HG03045 (cell line): ENCODE measurements around the gene UBA5.

Source experiments
- ATAC-seq: cut with Tn5 transposase; IDR thresholded peaks from one replicate; pipeline ENCODE4 v1.9.1; 2021; ENCODE audit warnings: mild to moderate bottlenecking, moderate library complexity; ENCODE audit not compliant: unreplicated experiment

The UBA5 gene

DNA sequence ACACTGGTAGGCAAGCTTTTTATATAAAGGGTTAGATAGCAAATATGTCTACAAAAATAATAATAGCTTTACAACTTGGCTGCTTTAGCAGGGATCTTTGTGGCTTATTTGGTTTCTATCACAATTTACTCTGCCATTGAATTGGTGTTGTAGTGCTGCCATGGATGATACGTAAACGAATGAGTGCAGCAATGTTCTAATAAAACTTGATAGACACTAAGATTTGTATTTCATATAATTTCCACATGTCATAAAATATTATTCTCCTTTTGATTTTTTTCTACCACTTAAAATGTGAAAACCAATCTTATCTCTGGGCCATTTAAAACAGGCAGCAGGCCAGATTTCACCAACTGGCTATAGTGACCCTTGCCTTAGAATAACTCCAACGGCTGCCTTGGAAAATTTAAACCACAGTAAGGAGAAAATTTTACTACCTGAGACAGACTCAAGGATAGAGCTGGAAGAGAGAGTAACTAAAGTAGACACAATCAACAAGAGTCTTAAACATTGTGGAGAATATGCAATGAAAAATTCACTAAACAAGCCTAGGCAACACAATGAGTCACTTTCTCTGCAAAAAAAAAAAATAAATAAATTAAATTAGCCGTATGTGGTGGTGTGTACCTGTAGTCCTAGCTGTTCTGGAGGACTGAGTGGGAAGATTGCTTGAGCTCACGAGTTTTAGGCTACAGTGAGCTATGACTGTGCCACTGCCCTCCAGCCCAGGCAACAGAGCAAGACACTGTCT, 54.0 kb downstream of the UBA5 start:
- no peak for ATAC-seq

DNA sequence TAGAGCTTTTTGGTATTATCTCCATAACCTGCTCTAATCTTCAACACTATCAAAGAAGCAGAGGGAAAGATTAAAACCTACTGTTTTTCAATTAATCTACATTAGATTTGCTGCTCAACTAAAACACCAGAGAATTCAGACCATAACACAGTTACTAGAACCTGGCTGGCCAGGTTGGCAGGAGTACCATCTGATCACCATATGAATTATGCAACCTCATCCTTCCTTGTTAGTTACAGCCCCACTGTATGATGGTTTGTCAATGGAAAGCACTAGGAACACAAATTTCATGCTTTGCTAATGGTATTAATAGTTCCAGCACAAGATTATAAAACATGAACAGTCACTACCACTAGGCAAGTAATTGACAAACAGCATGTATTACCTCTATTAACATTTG, 56.2 kb downstream of the UBA5 start:
- no peak for ATAC-seq

GRCh38 chr3:132720228-132720627, 60.1 kb downstream of the UBA5 start:
- ATAC-seq, result no peak

- peak; percentile 28 for ATAC-seq
Measured at GRCh38 chr3:132721479-132722164, 61.5 kb downstream of the UBA5 start.

- ATAC-seq, result peak; percentile 85
Measured at GRCh38 chr3:132722165-132723023, 62.3 kb downstream of the UBA5 start, which contains the start of gene NPHP3. Gene NPHP3, minus strand, starts transcription at chr3:132722409. Its CDS starts 54 bp downstream, at chr3:132722355.

GRCh38 chr3:132723024-132723950, 63.2 kb downstream of the UBA5 start:
- ATAC-seq, result no peak

GRCh38 chr3:132726341-132726823, 66.3 kb downstream of the UBA5 start:
- ATAC-seq, result no peak
